PC-3 (cell line): ENCODE data around the gene PKDREJ. TPM values are rescaled to one million over a fixed set of nuclear protein-coding genes. Genes with fewer than 3 reads are reported as not detected.

ENCODE experiments used
- ATAC-seq: fragments of 200-7000 bp; cut with Tn5 transposase; 2 replicates; pipeline ENCODE4 v1.9.1; 2020; ENCODE audit warnings: mild to moderate bottlenecking, moderate library complexity
- BruUV-seq: library from RNA; stranded (reverse); fragments of 400-500 nt; replicated peaks from 2 replicates; lab custom pipeline; 2021; lab: Mats Ljungman, UMichigan
- CTCF ChIA-PET: fragments of 300-600 bp; sonication (Branson Sonifier 250); formaldehyde crosslinking; loops from one replicate; lab custom pipeline; 2022; ENCODE audit warnings: antibody characterized with exemption; lab: Charles Lee
- POLR2A ChIA-PET: fragments of 300-600 bp; sonication (Branson Sonifier 250); formaldehyde crosslinking; loops from one replicate; lab custom pipeline; 2022; ENCODE audit warnings: antibody characterized with exemption; ENCODE audit not compliant: unreplicated experiment; lab: Charles Lee
- DNase-seq: peaks from one replicate; pipeline ENCODE4 v3.0.0-alpha.2; 2015
- H2AFZ ChIP-seq: fragments of 300-600 bp; sonication (generic); 2 replicates; pipeline ENCODE4 v1.6.0; 2016; ENCODE audit warnings: antibody characterized with exemption, low read length
- H3F3A ChIP-seq: fragments of 300-600 bp; sonication (generic); one replicate; pipeline ENCODE4 v1.6.0; 2017; ENCODE audit warnings: antibody characterized with exemption, low read length, control low read depth, mild to moderate bottlenecking; ENCODE audit not compliant: unreplicated experiment
- H3K27ac ChIP-seq: fragments of 300-600 bp; sonication (generic); 2 replicates; pipeline ENCODE4 v1.5.1; 2016; ENCODE audit warnings: mild to moderate bottlenecking, low read length
- H3K27me3 ChIP-seq: fragments of 300-600 bp; sonication (generic); 2 replicates; pipeline ENCODE4 v1.6.1; 2016; ENCODE audit warnings: low read length, mixed read lengths
- H3K36me3 ChIP-seq: fragments of 300-600 bp; sonication (generic); 2 replicates; pipeline ENCODE4 v1.6.1; 2016; ENCODE audit warnings: low read depth, mixed run types, low read length, mixed read lengths
- H3K4me1 ChIP-seq: fragments of 300-600 bp; sonication (generic); 2 replicates; pipeline ENCODE4 v1.5.1; 2016; ENCODE audit warnings: low read length; ENCODE audit not compliant: insufficient read depth
- H3K4me2 ChIP-seq: fragments of 300-600 bp; sonication (generic); 2 replicates; pipeline ENCODE4 v1.6.0; 2016; ENCODE audit warnings: low read length
- H3K4me3 ChIP-seq: fragments of 300-600 bp; sonication (generic); 2 replicates; pipeline ENCODE4 v1.5.1; 2016; ENCODE audit warnings: mild to moderate bottlenecking, low read length, mixed read lengths
- H3K79me2 ChIP-seq: fragments of 300-600 bp; sonication (generic); 2 replicates; pipeline ENCODE4 v1.6.1; 2017; ENCODE audit warnings: low read length, mixed read lengths
- H3K9ac ChIP-seq: fragments of 300-600 bp; sonication (generic); 2 replicates; pipeline ENCODE4 v1.6.0; 2016; ENCODE audit warnings: mild to moderate bottlenecking, low read length
- H3K9me2 ChIP-seq: fragments of 300-600 bp; sonication (generic); replicated peaks from 2 replicates; pipeline ENCODE4 v1.6.1; 2016; ENCODE audit warnings: mixed run types, low read length, mixed read lengths
- H3K9me3 ChIP-seq: fragments of 300-600 bp; sonication (generic); 2 replicates; pipeline ENCODE4 v1.6.1; 2016; ENCODE audit warnings: low read length, mixed read lengths
- H4K20me1 ChIP-seq: fragments of 300-600 bp; sonication (generic); 2 replicates; pipeline ENCODE4 v1.6.1; 2016; ENCODE audit warnings: low read length, mixed read lengths
- EZH2 ChIP-seq: fragments of 300-600 bp; sonication (generic); IDR thresholded peaks from one replicate; pipeline ENCODE4 v1.6.1; 2017; ENCODE audit warnings: antibody characterized with exemption, mild to moderate bottlenecking, low read length; ENCODE audit not compliant: unreplicated experiment
- EZH2phosphoT487 ChIP-seq: fragments of 300-600 bp; sonication (generic); IDR thresholded peaks from 2 replicates; pipeline ENCODE4 v1.6.1; 2018; ENCODE audit warnings: mild to moderate bottlenecking, antibody characterized with exemption, low read length, borderline replicate concordance
- intact Hi-C: fragments of 100-400 bp; cut with micrococcal nuclease; formaldehyde crosslinking; loops from 2 replicates; pipeline ENCODE4 v1.9.0; 2023
- total RNA-seq: library from RNA; depleted of rRNA; stranded (reverse); fragments of >200 nt; gene quantifications from 2 replicates; pipeline ENCODE4 v1.2.3, GENCODE V29; 2014
- TF ChIP-seq, protein P1 (sequence below): fragments of 300-600 bp; sonication (generic); conservative IDR thresholded peaks from 2 replicates; pipeline ENCODE4 v1.5.1; 2017; ENCODE audit warnings: antibody characterized with exemption, low read depth, mild to moderate bottlenecking, low read length

PKDREJ gene
- total RNA-seq, 1 experiment from 2014 or later, result not detected

DNA sequence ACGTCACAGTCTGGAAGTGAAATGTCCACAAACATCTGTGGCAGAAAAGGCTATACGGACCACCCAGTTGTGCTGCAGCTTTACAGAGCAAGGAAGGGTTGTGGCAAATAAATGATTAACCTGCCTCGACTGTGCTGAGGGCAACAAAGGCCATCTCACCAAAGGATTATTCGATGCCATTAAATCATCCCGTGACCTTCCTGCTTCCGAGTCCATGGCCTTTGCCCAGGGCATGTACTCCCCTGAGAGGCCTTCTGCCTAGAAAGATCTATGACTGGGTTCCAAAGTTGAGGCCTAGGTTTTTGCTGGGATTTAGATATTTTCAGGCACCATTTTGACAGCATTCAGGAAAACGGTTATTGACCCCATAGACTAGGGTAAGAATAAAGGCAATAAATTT lies 22.2 kb downstream of the PKDREJ start:
- ATAC-seq (no peak), DNase-seq (no peak)
- H3K4me2 ChIP-seq, result no peak overlapping the region
- TF ChIP-seq EZH2 (no peak), EZH2phosphoT487 (no peak)
- TF ChIP-seq, protein P1, sequence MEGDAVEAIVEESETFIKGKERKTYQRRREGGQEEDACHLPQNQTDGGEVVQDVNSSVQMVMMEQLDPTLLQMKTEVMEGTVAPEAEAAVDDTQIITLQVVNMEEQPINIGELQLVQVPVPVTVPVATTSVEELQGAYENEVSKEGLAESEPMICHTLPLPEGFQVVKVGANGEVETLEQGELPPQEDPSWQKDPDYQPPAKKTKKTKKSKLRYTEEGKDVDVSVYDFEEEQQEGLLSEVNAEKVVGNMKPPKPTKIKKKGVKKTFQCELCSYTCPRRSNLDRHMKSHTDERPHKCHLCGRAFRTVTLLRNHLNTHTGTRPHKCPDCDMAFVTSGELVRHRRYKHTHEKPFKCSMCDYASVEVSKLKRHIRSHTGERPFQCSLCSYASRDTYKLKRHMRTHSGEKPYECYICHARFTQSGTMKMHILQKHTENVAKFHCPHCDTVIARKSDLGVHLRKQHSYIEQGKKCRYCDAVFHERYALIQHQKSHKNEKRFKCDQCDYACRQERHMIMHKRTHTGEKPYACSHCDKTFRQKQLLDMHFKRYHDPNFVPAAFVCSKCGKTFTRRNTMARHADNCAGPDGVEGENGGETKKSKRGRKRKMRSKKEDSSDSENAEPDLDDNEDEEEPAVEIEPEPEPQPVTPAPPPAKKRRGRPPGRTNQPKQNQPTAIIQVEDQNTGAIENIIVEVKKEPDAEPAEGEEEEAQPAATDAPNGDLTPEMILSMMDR, result no peak
- no peaks in the 10 kb centered on the region for H3K4me1 ChIP-seq
- intact Hi-C loops, result no loop called here
- H3K9me3 ChIP-seq, result no peaks in the 10 kb centered on the region
- no peak overlapping the region for H3K27ac ChIP-seq
- H3K36me3 ChIP-seq, result no peaks in the 10 kb centered on the region
- H4K20me1 ChIP-seq, result no peaks in the 10 kb centered on the region
- no TSS peak for BruUV-seq
- H3K27me3 ChIP-seq, result no peaks in the 10 kb centered on the region
- POLR2A ChIA-PET, result no interaction called here
- no peak overlapping the region for H3K4me3 ChIP-seq
- H3K9me2 ChIP-seq, result no peaks in the 10 kb centered on the region
- no peaks in the 10 kb centered on the region for H3F3A ChIP-seq
- no peak overlapping the region for H3K9ac ChIP-seq
- H2AFZ ChIP-seq, result no peak overlapping the region
- H3K79me2 ChIP-seq, result no peaks in the 10 kb centered on the region
- CTCF ChIA-PET, result no interaction called here

DNA sequence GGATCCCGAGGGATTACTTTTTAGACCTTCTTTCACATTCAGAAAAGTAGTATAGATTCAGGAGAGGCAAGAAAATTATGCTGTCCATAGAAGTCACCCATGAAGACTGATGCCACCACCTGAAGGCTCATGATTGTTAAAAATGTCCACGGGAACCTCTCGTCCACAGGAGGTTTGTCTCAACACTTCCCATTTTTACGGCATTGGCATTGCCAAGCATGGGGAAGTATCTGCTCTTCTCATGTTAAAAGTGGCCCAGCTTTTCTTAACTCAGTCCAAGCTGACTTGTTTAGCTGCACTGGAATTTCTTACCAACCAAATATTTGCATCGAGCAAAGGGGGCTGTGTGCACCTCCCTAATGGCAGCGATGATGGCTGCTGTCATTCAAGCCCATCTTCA lies 22.6 kb downstream of the PKDREJ start:
- POLR2A ChIA-PET, result no interaction called here
- no peak overlapping the region for H3K4me2 ChIP-seq
- H3K4me1 ChIP-seq, result no peaks in the 10 kb centered on the region
- CTCF ChIA-PET, result no interaction called here
- DNase-seq (no peak), ATAC-seq (no peak)
- H3K9ac ChIP-seq, result no peak overlapping the region
- no peaks in the 10 kb centered on the region for H3F3A ChIP-seq
- H3K9me2 ChIP-seq, result no peaks in the 10 kb centered on the region
- BruUV-seq, result no TSS peak
- no peaks in the 10 kb centered on the region for H3K27me3 ChIP-seq
- intact Hi-C loops, result no loop called here
- H3K27ac ChIP-seq, result no peak overlapping the region
- TF ChIP-seq EZH2phosphoT487 (no peak), EZH2 (no peak)
- TF ChIP-seq, protein P1, result no peak
- no peaks in the 10 kb centered on the region for H3K36me3 ChIP-seq
- no peak overlapping the region for H2AFZ ChIP-seq
- H3K79me2 ChIP-seq, result no peaks in the 10 kb centered on the region
- H4K20me1 ChIP-seq, result no peaks in the 10 kb centered on the region
- H3K9me3 ChIP-seq, result no peaks in the 10 kb centered on the region
- no peak overlapping the region for H3K4me3 ChIP-seq

DNA sequence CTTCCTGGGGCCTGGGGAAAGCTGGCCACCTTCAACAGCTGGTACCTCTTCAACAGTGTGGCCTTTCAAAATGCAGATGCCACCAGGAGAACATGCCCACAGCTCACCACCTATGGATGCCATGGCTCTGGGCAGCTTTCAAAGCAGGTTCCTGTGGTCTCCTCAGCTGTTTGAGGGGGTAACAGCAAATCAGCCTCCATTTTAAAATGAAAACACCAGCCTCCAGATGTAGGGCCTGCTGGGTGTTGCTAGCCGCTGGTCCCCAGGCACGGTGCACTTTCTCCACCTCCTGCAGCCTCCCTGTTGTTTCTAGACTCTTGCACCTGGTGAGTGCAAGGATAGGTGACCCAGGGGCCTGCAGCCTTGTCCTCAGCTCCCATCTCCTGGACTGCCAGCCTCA lies 23.1 kb downstream of the PKDREJ start:
- no peak overlapping the region for H3K9ac ChIP-seq
- no peaks in the 10 kb centered on the region for H3K4me1 ChIP-seq
- H3F3A ChIP-seq, result no peaks in the 10 kb centered on the region
- CTCF ChIA-PET, result no interaction called here
- H3K27me3 ChIP-seq, result no peaks in the 10 kb centered on the region
- H2AFZ ChIP-seq, result no peak overlapping the region
- H3K4me3 ChIP-seq, result no peak overlapping the region
- POLR2A ChIA-PET, result no interaction called here
- ATAC-seq, result no peak
- intact Hi-C loops, result no loop called here
- no peaks in the 10 kb centered on the region for H4K20me1 ChIP-seq
- no peaks in the 10 kb centered on the region for H3K9me3 ChIP-seq
- H3K9me2 ChIP-seq, result no peaks in the 10 kb centered on the region
- H3K36me3 ChIP-seq, result no peaks in the 10 kb centered on the region
- DNase-seq, result no peak
- H3K79me2 ChIP-seq, result no peaks in the 10 kb centered on the region
- H3K4me2 ChIP-seq, result no peak overlapping the region
- H3K27ac ChIP-seq, result no peak overlapping the region
- BruUV-seq, result no TSS peak
- TF ChIP-seq EZH2phosphoT487 (no peak), EZH2 (no peak)
- TF ChIP-seq, protein P1, result no peak
